Naive B cell (primary cell): Measurements from ENCODE around the gene CTIF. TPM values are rescaled to one million over a fixed set of nuclear protein-coding genes. Genes with fewer than 3 reads are reported as not detected.

Experiments
- ATAC-seq, 2 donors: fragments of 150-1000 bp; cut with Tn5 transposase; 2 replicates each; pipeline ENCODE4 v1.10.0; 2021; ENCODE audit warnings: low read depth in 2 of 2, mild to moderate bottlenecking in 2 of 2, moderate library complexity in 2 of 2
- DNase-seq: peaks from one replicate; pipeline ENCODE4 v3.0.0; 2022
- H3K27ac Mint-ChIP-seq, 6 donors: one replicate each; pipeline ENCODE4 v1.8.0; 2020 to 2022; ENCODE audit warnings: mild to moderate bottlenecking in 6 of 6, mixed read lengths in 6 of 6, moderate library complexity in 5 of 6, inconsistent platforms in 2 of 6
- H3K27me3 Mint-ChIP-seq, 3 donors: one replicate each; pipeline ENCODE4 v1.8.0; 2021 to 2022; ENCODE audit warnings: mixed read lengths in 3 of 3, mild to moderate bottlenecking in 1 of 3
- H3K36me3 Mint-ChIP-seq, 2 donors: one replicate each; pipeline ENCODE4 v1.8.0; 2020 to 2022; ENCODE audit warnings: mixed read lengths in 2 of 2, inconsistent platforms in 1 of 2, mild to moderate bottlenecking in 1 of 2
- H3K4me1 Mint-ChIP-seq, 3 donors: one replicate each; pipeline ENCODE4 v1.8.0; 2020 to 2022; ENCODE audit warnings: mixed read lengths in 3 of 3, inconsistent platforms in 1 of 3, mild to moderate bottlenecking in 1 of 3, moderate library complexity in 1 of 3
- H3K4me3 Mint-ChIP-seq, 8 donors: one replicate each; pipeline ENCODE4 v1.8.0; 2020 to 2022; ENCODE audit warnings: mild to moderate bottlenecking in 8 of 8, mixed read lengths in 8 of 8, moderate library complexity in 8 of 8, inconsistent platforms in 2 of 8
- H3K9me3 Mint-ChIP-seq, 7 donors: one replicate each; pipeline ENCODE4 v1.8.0; 2020 to 2022; ENCODE audit warnings: mixed read lengths in 7 of 7, mild to moderate bottlenecking in 5 of 7, inconsistent platforms in 2 of 7, moderate library complexity in 1 of 7
- polyA plus RNA-seq, 6 donors: library from polyadenylated mRNA; unstranded; fragments of 300-500 nt; fragmentation: Illumina TruSeq; gene quantifications; one replicate each; pipeline ENCODE4 v1.2.3, GENCODE V29; 2021; ENCODE audit warnings: low read depth in 6 of 6

Gene CTIF
- polyA plus RNA-seq, 6 donors from 2014 or later, result 0.29 to 1.1 (median 0.66) TPM; not detected in 2

DNA sequence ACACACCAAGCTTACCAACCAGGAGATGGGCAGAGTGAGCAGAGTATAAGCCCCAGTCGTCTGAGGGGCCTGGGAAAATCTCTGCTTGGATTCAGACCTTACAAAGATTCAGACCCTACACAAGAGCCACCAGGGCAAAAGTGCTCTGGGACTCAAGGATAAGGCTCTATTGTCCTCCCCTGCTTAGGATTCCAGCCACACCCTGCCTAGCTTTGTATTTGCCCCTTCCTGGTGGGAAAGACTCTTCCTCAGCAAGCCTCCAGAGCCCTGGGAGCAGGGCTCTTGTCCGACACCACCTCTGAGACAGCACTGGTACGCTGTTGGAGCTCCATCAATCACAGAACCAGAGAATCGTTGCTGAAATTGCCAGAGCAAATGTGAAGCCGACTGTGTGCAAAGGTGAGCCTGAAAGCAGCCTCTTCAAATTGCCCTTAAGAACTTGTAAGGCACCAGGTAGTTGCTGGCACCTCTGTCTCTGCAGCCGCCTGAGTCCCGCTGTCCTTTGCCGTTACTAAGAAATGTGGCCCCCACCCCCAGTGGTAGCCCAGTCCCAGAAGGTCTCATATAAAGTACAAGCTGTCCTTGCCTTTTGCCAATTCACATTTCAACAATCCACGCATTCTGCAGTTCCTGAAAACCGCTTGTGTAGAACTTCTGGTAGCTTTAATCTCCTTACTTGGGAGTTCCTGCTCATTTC lies 148.7 kb downstream of the CTIF start:
- DNase-seq (no peak), ATAC-seq (no peak)
- no peaks in the 10 kb centered on the region for H3K27me3 Mint-ChIP-seq
- H3K36me3 Mint-ChIP-seq, result no peaks in the 10 kb centered on the region
- no peak overlapping the region for H3K4me3 Mint-ChIP-seq
- H3K4me1 Mint-ChIP-seq, result no peaks in the 10 kb centered on the region
- H3K27ac Mint-ChIP-seq, result no peak overlapping the region
- no peaks in the 10 kb centered on the region for H3K9me3 Mint-ChIP-seq

DNA sequence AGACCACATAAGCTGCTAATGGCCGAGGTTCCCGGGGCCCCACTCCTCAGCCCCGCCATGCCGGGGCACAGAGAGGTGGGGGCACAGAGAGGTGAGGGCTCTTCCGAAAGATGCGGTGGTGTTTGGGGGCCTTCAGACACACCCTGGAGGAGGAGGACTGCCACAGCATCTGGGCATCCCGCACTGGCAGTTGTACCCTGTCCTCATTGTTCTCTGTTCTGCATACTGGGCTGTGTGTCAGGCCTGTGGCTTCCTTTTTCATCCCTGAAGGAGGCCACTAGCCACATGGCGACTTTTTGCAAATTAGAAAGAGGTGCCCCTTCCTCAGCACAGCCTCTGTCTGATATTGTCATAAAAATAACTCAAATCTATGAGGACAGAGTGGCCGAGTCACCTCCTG lies 150.1 kb downstream of the CTIF start:
- Mint-ChIP-seq H3K9me3 (peaks cover 0 to 1% (median 0%) of the 10 kb centered on the region in 7 donors), H3K27ac (no peak overlapping the region), H3K27me3 (no peaks in the 10 kb centered on the region), H3K4me1 (no peaks in the 10 kb centered on the region), H3K36me3 (no peaks in the 10 kb centered on the region), H3K4me3 (no peak overlapping the region)
- DNase-seq, result no peak
- no peak for ATAC-seq

DNA sequence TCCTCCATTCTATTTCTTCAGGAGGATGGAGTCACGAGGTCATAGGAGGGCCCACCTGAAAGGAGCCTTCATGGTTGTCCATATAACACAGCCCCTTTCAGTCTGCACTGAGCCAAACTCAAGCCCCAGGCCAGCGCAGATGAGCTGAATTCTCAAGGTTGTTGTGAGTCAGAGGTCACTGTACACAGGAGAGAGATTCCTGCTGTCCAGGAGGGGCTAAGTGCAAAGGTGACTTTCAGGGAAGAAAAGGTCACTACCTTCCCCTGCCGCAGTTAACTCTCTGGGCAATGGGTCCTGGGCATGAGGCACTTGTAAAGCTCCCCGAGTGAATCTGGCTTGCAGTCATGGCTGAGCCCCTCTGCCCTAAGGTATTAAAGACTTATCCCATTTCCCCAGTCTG lies 150.7 kb downstream of the CTIF start:
- Mint-ChIP-seq H3K27ac (no peak overlapping the region), H3K4me1 (no peaks in the 10 kb centered on the region), H3K4me3 (no peak overlapping the region), H3K36me3 (no peaks in the 10 kb centered on the region), H3K9me3 (peaks cover 0 to 1% (median 0%) of the 10 kb centered on the region in 7 donors), H3K27me3 (no peaks in the 10 kb centered on the region)
- DNase-seq (no peak), ATAC-seq (no peak)

DNA sequence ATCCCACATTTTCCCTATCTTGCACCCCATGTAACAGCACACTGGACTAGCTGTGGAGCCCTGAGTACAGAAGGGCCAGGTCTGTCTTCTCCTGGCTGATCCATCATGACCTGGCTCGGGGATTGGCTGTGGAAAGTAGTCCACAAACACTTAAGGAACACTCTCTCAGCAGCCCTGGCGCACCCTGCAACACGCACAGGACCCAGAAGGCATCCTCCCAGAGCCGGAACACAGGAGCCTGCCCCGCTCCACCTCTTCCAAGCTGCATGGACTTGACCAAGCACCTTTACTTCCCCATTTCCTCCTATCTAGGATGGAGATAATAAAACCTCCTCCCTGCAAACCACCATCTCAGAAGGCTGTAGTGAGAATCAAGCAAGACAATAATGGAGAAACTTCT lies 151.7 kb downstream of the CTIF start:
- no peak overlapping the region for H3K4me3 Mint-ChIP-seq
- no peaks in the 10 kb centered on the region for H3K36me3 Mint-ChIP-seq
- no peak overlapping the region for H3K27ac Mint-ChIP-seq
- peaks cover 0 to 1% (median 0%) of the 10 kb centered on the region in 7 donors for H3K9me3 Mint-ChIP-seq
- ATAC-seq, result no peak
- no peaks in the 10 kb centered on the region for H3K4me1 Mint-ChIP-seq
- no peak for DNase-seq
- no peaks in the 10 kb centered on the region for H3K27me3 Mint-ChIP-seq

DNA sequence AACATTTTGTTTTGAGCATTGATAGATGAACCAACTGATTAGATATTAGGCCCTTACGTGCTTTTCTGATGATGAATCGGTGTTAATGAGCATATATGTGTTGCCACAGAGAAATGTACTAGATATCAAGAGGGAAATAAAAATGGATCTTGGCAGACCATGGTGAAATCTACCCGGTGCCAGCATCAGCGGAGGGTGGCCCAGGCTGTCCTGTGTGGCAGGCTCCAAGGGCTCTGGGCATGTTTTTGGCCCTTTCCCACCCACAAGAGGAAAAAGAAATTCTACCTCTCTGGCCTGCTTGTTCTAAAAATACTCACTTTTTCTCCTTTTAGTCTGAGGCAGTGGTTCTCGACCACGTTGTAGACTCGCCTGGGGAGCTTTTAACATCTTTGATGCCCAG lies 154.2 kb downstream of the CTIF start:
- ATAC-seq, result no peak
- DNase-seq, result no peak
- H3K27me3 Mint-ChIP-seq, result no peaks in the 10 kb centered on the region
- H3K27ac Mint-ChIP-seq, result no peak overlapping the region
- no peaks in the 10 kb centered on the region for H3K36me3 Mint-ChIP-seq
- H3K4me1 Mint-ChIP-seq, result peaks cover 0 to 3% (median 0%) of the 10 kb centered on the region in 3 donors
- H3K4me3 Mint-ChIP-seq, result no peak overlapping the region
- peaks cover 0 to 1% (median 0%) of the 10 kb centered on the region in 7 donors for H3K9me3 Mint-ChIP-seq

DNA sequence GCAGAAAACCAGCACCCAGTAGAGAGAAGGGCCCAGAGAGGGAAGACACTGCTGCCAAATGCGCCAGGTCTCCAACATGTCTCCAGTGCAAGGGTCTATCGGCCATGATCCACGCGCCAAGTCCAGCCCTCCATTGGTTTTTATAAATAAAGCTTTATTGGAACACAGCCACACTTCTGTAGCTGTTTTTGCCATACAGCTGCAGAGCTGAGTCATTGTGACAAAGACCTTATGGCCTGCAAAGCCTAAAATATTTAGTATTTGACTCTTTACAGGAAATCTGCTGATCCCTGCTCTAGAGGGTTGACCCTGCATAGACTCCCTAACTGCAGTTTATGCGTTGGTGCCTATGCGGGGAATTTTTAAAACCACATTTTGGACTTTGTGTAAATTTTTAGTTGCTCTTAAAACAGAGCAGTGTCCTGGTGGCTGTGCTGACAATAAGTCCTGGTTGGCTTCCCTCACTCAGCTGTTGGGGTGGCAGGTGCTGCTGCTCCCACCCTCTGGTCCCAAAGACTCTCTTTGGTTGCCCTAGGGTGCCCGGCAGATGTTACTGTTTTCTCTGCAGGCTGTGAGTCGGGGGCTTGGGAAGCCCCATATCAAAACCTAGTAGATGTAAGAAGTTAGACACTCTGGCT lies 154.9 kb downstream of the CTIF start:
- Mint-ChIP-seq H3K36me3 (no peaks in the 10 kb centered on the region), H3K9me3 (peaks cover 0 to 1% (median 0%) of the 10 kb centered on the region in 7 donors), H3K27me3 (no peaks in the 10 kb centered on the region), H3K27ac (no peak overlapping the region), H3K4me3 (peak overlapping the region in 1 of 8 donors; percentile 17), H3K4me1 (peaks cover 3 to 6% (median 5%) of the 10 kb centered on the region in 3 donors)
- DNase-seq (no peak), ATAC-seq (no peak)

DNA sequence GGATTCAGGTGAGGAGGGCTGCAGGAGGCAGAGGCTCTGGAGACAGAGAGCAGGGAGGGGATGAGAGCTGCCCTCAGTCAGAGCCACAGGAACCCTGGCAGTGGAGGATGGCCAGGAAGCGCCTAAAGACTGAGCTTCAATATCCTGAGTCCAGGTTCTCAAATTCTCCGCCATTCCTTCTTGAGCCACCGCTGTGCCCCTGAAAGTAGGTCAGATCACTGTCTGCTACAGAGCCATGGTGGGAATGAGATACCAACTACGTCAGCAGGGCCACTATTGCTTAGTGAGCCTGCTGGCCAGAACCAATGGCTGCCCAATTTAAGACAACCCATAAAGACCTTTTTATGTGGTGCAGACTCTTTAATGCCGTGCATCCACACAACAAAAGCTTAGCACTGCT lies 155.5 kb downstream of the CTIF start:
- Mint-ChIP-seq H3K9me3 (peaks cover 0 to 1% (median 0%) of the 10 kb centered on the region in 7 donors), H3K27me3 (no peaks in the 10 kb centered on the region), H3K36me3 (no peaks in the 10 kb centered on the region), H3K4me3 (peak overlapping the region in 1 of 8 donors; percentile 17), H3K4me1 (peaks cover 6 to 9% (median 6%) of the 10 kb centered on the region in 3 donors), H3K27ac (no peak overlapping the region)
- DNase-seq, result no peak
- no peak for ATAC-seq

DNA sequence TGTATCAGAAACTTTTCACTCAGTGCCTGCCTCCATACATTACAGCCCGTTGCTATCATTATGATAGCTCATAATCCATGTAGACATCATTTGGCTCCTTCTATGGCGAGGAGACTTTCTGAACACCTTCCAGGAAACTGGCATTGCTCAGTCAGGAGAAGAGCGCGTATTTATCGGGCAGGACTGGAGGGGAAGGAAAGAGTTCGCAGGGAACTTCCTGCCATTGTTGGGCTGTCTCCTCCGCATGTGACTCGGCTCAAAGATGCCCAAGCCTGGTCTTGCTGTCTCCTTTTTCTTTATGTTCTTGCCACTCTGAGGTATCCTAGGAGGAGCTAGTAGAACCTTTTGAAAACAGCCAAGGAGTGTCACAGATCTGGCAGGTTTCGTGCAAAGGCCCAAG lies 156.8 kb downstream of the CTIF start:
- Mint-ChIP-seq H3K36me3 (no peaks in the 10 kb centered on the region), H3K27me3 (no peaks in the 10 kb centered on the region), H3K4me1 (peaks cover 6 to 9% (median 6%) of the 10 kb centered on the region in 3 donors), H3K4me3 (no peak overlapping the region), H3K27ac (no peak overlapping the region), H3K9me3 (peaks cover 0 to 1% (median 0%) of the 10 kb centered on the region in 7 donors)
- no peak for DNase-seq
- ATAC-seq, result no peak

DNA sequence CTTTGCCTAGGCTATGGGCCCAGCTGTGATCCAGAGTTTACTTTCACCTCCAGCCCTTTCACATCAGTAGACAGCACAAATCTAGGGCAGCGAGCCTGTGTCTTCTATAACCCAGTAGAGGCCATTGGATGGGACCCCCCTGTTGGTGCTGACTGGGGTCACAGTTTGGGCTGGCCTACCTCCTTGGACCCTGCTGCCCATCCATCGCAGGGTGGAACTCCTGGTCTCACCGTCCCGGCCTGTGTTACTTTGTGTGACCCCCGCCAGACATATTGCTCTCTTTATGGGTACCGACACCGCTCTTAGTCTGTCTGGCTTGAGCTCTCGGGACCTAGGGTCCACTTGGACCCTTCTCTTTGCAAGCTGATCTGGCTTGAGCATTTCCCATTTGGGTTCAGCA lies 157.4 kb downstream of the CTIF start:
- ATAC-seq (no peak), DNase-seq (no peak)
- no peaks in the 10 kb centered on the region for H3K36me3 Mint-ChIP-seq
- no peak overlapping the region for H3K4me3 Mint-ChIP-seq
- peaks cover 6 to 9% (median 6%) of the 10 kb centered on the region in 3 donors for H3K4me1 Mint-ChIP-seq
- peaks cover 0 to 1% (median 0%) of the 10 kb centered on the region in 7 donors for H3K9me3 Mint-ChIP-seq
- no peak overlapping the region for H3K27ac Mint-ChIP-seq
- no peaks in the 10 kb centered on the region for H3K27me3 Mint-ChIP-seq

DNA sequence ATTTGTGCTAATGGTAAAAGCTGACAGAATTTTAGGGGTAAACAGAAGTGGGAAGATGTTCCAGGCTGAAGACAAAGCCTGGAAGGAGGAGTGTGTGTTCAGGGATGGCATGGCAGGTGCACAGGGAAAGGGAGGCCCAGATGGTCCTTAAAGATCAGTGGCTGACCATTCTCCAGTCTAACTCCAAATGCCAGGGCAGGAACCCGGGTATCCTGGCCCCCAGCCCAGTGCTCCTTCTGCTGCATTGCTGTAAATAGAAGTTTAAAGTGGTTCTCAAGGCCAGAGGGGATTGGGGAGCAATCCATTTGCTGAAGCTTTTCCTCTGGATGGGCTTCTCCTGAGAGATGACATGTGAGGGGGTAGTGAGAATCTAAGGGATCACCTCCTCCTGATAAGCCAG lies 158.6 kb downstream of the CTIF start:
- Mint-ChIP-seq H3K27me3 (no peaks in the 10 kb centered on the region), H3K27ac (peak overlapping the region in 1 of 6 donors; percentile 9), H3K4me1 (peaks cover 6 to 9% (median 6%) of the 10 kb centered on the region in 3 donors), H3K4me3 (no peak overlapping the region), H3K9me3 (peaks cover 0 to 1% (median 0%) of the 10 kb centered on the region in 7 donors), H3K36me3 (no peaks in the 10 kb centered on the region)
- DNase-seq, result no peak
- no peak for ATAC-seq

DNA sequence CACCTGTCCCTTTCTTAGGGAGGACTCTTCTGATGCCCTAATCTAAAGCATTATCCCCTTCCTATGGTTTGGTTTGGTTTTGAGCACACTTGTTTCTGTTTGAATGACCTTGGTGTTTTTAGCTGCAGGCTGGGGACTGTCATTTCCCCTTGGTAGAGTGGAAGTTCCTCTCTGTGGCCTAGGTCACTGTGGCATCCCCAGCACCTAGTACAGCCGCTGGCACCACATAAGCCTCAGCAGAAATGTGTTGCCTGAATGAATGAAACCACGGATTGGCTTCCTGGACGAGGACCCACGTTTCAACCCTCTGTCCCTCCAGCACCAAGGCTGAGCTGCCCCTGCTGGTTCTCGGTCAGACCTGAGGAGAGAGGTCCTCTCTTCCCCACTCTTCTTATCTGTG lies 159.9 kb downstream of the CTIF start:
- Mint-ChIP-seq H3K27ac (no peak overlapping the region), H3K27me3 (no peaks in the 10 kb centered on the region), H3K9me3 (no peaks in the 10 kb centered on the region), H3K36me3 (no peaks in the 10 kb centered on the region), H3K4me1 (peaks cover 6 to 9% (median 6%) of the 10 kb centered on the region in 3 donors), H3K4me3 (no peak overlapping the region)
- no peak for DNase-seq
- no peak for ATAC-seq

DNA sequence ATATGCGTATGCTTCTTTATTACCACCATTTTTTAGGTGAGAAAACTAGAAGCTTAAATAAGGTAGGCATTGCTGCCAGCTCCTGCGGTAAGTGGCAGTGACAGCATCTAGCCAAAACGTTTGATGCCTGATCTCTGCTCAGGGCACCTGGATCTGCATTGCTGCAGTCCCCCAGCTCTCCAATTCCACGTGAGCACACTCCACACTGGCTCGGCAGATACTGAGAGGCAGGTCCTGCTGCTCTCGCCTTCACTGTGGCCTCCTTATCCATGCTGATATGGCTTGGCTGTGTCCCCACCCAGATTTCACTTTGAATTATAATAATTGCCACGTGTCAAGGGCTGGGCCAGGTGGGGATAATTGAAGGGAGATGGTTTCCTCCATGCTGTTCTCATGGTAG lies 160.9 kb downstream of the CTIF start:
- ATAC-seq (no peak), DNase-seq (no peak)
- H3K36me3 Mint-ChIP-seq, result no peaks in the 10 kb centered on the region
- H3K9me3 Mint-ChIP-seq, result no peaks in the 10 kb centered on the region
- no peaks in the 10 kb centered on the region for H3K27me3 Mint-ChIP-seq
- peaks cover 6 to 9% (median 6%) of the 10 kb centered on the region in 3 donors for H3K4me1 Mint-ChIP-seq
- peak overlapping the region in 1 of 6 donors; percentile 38 for H3K27ac Mint-ChIP-seq
- no peak overlapping the region for H3K4me3 Mint-ChIP-seq

DNA sequence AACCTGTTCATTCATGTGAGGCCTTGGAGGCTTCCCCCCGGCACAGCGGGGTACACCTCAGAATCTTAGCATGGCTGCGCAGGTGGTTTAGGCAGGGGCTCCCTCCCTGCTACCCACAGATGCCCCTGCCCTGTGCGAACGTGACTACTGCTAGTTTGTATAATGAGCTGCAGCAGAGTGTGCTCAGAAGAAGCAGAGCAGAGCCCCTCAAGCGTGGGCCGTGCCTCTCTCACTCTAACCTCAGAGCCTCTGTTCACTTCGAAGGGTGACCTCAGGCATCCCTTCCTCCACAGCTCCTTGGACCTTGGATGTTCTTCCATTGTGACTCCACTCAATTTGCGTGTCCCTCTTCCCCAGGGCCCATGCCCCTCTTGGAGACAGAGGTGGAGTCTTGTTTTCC lies 161.6 kb downstream of the CTIF start:
- no peak overlapping the region for H3K27ac Mint-ChIP-seq
- no peaks in the 10 kb centered on the region for H3K36me3 Mint-ChIP-seq
- H3K9me3 Mint-ChIP-seq, result no peaks in the 10 kb centered on the region
- H3K4me3 Mint-ChIP-seq, result peak overlapping the region in 1 of 8 donors; percentile 29
- DNase-seq (no peak), ATAC-seq (no peak)
- peaks cover 6 to 9% (median 6%) of the 10 kb centered on the region in 3 donors for H3K4me1 Mint-ChIP-seq
- no peaks in the 10 kb centered on the region for H3K27me3 Mint-ChIP-seq

DNA sequence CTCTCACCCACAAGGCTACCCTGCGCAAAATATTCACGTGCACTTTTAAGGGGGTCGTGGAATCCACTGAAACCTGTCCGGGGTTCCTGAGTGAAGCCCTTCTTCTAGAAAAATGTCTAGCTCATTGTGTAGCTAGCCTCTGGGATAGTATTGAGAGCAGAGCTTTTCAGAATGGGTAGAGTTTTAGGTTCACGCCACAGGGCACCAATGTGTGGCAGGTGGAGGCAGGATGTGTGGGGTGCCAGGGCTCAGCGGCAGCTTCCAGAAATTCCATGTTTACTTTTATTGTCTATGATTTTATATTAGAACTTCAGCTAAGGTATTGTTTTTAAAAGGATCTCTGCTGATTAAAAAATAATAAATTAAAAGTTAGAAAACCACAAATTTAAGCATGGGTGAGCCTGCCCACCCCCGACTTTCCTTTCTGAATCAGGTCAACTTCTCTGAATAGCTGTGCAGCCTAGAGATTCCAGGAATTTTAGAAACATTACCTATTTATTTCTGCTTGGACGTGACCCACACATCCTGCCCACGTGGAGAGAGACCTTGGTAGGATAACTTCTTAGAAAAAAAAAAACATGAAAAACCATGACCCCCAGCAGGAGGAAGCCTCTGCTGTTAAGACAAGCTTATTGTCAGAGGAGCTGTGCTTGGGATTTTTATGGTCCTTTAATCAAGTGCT lies 163.7 kb downstream of the CTIF start:
- Mint-ChIP-seq H3K4me1 (peaks cover 6 to 9% (median 6%) of the 10 kb centered on the region in 3 donors), H3K27me3 (no peaks in the 10 kb centered on the region), H3K9me3 (no peaks in the 10 kb centered on the region), H3K27ac (peak overlapping the region in 1 of 6 donors; percentile 19), H3K4me3 (no peak overlapping the region), H3K36me3 (no peaks in the 10 kb centered on the region)
- ATAC-seq (no peak), DNase-seq (no peak)
